Ureter (tissue), 1 donor: ENCODE results near the gene TPRG1. TPM values are rescaled to one million over a fixed set of nuclear protein-coding genes. Genes with fewer than 3 reads are reported as not detected.

Source experiments
- DNase-seq: peaks from one replicate; pipeline ENCODE4 v3.0.0-alpha.2; 2020; ENCODE audit warnings: low spot score
- total RNA-seq: library from RNA; stranded (reverse); gene quantifications from one replicate; pipeline ENCODE4 v1.2.4, GENCODE V29; 2023
- donor health status: DM: yes; HTN: yes; CAD: no.

Gene TPRG1
- total RNA-seq, 1 donor from 2014 or later = 6.2 TPM

DNA sequence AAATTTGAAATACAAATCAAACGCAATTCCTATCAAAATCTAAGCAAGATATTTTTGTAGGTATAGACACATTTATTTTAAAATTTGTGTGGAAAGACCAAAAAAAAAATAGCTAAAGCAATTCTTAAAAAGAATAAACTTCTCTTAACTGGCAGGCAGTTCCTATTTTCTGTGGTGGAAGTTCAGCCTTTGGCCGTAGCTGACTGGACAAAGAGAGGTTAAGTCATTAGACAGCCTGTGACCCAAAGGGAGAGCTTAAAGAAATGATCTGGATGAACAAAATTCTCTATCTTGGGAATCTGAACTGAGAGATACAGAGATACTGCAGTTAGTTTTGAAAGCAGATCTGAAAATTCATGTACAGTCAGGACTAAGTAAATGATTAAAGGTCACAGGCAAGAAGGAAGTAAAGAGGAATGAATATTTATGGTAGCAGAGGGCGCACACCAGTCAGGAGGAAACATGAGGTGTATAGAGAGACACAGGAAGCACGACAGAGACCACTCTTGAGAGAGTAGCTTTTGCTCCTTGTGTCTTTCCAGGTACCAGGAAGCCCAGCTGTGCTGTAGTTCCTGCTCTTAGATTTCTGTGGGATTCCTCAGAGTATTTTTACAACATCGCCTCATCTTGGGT lies 57.5 kb downstream of the TPRG1 start:
- DNase-seq = no peak

DNA sequence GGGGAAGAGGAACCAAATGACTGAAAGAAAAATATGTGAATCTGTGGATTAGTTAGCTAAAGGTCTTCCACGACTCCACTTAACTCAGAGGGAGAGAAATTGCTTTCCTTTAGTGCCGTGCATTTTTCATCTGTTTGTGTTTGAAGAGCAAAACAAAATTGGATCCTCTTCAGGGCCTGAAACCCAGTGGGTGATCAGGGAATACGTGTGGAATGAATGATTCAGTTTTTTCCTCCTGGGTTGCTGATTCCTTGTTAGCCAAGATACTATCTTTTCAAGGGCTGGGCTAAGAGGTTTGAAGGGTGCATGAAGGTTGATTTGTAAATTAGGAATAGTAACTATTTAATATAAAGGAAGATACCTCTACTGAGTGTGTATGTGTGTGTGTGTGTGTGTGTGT lies 61.0 kb downstream of the TPRG1 start:
- DNase-seq = no peak

DNA sequence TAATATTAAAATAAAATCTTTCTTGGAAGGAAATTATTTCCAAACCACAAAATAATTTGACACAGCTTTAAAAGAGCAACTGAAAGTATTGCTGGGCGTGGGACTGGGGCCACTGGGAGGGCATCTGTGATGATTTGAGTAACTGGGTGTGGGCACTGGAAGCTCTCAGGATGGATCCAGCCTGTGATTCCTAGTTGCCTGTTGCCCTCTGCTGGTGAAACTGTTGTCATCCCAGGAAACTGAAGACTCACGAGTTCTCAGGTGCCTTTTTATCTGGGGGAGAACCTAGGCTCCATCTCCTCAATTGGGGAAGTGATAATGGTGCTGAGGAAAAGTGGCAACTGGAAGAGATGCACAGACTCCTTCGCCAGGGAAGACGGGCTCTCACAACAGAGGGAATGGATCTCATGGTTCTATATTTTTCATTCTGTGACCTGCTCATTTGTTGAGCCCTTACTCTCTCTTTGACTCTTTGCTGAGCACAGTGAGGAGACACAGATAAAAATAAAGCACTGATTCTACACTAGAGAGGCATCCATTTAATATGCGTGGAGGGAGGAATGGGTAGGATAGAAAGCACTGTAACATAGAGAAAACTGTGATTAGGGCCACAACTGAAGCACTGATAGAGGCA lies 61.6 kb downstream of the TPRG1 start:
- DNase-seq = peak; percentile 69

DNA sequence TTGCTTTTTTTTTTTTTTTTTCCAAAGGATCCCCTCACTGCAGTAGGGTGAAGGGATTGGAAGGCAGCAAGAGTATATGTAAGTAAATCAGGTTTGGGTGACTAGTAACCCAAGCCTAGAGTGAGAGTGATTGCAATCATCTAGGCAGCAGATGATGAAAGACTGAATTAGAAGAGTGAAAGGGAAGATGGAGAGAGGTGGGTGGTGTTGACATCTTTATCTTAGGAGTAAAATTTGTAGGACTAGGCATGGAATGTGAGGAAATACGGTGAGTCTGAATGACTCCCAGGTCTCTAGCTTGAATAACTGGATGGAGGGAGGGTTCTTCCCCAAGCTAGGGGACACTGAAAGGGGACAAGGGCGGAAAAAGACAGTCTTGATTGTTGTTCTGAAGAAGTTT lies 63.4 kb downstream of the TPRG1 start:
- no peak for DNase-seq

GRCh38 chr3:189236352-189236751 lies 64.6 kb downstream of the TPRG1 start:
- DNase-seq = no peak

DNA sequence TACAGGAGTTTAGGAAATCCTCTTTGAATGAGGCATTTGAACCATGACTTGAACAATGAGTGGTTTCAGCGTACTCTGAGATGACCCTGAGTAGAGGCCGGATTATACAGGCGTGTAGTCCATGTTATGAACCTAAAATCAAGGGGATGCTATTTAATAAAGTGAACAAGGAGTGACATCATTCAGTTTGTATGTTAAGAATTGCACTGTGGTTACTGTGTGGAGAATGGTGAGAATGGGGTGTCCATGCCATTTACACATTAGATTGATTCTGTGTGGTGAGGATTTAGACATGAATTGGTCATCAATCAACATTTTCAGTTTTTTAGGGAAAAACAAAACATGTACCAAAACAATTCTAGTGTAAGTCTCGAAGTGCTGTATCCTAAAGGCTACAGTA lies 65.8 kb downstream of the TPRG1 start:
- DNase-seq = no peak

- DNase-seq = no peak
Observed at GRCh38 chr3:189238071-189238470, 66.3 kb downstream of the TPRG1 start.

GRCh38 chr3:189239616-189240015 lies 67.8 kb downstream of the TPRG1 start:
- no peak for DNase-seq

GRCh38 chr3:189249987-189250386 lies 78.2 kb downstream of the TPRG1 start:
- no peak for DNase-seq

GRCh38 chr3:189258261-189258660 lies 86.5 kb downstream of the TPRG1 start:
- no peak for DNase-seq

- DNase-seq = peak; percentile 43
Observed at GRCh38 chr3:189260556-189261493, 89.1 kb downstream of the TPRG1 start.

DNA sequence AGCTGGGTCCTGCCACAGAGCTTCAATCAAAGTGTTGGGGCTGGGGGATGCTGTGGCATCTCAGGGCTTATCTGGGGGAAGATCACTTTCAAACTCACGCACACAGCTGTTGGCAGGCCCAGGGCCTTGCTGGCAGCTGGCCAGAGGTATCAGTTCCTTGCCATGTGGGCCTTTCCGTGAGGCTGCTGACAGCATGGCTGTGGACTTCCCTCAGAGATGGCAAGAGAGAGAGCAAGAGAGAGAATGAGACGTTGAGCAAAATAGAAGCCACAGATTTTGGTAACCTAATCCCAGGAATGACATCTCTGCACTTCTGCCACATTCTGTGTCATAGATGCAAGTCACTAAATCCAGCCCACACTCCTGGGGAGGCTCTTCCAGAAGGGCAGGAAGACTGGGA lies 91.0 kb downstream of the TPRG1 start:
- DNase-seq = no peak

DNA sequence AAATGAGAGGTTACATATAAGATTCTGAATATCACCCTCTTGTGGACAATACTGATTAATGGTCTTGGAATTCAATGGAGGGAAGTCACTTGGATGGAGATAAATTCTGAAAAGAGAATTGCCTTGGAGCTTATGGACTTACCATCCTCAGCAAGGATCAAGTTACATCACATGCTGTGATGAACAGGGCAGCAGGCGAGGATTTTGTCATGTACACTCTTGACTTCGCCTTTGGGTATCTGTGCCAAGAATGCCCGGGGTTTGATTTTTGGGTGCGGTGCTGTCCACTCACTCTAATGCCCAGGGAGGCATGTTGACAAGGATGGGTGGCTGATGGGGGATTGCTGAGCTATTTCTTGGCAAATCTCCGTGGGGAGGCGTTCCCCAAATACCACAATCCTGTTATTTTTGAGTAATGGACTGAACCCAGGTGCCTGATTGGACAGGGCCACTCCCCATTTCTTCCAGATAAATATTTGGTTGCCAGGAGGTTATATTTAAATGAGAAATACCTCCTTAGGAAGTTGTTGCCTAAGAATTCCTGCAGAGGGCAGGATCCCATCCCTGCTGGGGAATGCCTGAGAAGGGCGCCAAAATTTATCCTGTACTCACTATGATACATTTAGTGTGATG lies 96.3 kb downstream of the TPRG1 start:
- no peak for DNase-seq

DNA sequence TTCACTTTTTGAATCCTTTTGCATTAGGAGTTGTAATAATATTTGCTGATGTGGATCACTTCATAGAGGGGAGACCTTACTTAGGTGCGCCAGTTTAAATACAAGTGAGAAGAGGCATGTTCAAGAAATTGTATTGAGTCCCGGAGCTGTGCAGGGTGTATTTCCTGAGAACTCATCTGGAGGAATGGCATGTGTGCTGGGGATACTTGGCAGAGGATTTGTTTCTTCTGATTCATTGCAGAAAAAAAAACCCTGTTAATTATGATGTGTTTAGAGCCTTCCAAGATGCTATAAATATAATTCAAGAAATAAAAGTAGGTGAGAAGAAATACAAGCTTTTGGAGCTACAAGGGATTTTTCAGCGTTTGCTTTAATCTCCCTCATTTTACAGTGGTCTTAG lies 97.6 kb downstream of the TPRG1 start:
- no peak for DNase-seq

GRCh38 chr3:189270248-189270832 lies 98.6 kb downstream of the TPRG1 start:
- peak; percentile 69 for DNase-seq

DNA sequence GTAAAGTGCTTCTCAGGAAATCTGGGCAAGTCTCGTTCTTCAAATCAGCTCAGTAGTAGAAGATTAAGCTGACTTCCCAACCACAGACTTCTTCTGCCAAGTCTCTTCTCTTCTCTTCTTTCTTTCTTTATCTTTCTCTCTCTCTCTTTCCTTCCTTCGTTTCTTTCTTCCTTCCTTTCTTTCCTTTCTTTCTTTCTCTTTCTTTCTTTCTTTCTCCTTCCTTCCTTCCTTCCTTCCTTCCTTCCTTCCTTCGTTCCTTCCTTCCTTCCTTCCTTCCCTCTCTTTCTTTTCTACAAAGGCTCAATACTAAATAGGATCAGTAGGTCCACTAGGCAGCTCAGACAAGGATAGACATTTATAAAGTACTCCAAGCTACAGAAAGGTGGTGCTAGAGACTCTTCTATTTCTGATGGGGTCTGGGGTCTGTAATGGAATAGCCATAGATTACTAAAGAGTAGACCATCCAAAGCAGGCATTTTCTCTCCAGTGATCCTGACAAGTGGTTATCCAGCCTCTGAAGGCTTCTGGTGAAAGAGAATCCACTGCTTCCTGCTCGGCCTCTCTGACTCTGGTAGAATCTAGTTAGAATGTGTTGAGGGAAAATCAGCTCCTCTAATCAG lies 100.8 kb downstream of the TPRG1 start:
- DNase-seq = no peak

DNA sequence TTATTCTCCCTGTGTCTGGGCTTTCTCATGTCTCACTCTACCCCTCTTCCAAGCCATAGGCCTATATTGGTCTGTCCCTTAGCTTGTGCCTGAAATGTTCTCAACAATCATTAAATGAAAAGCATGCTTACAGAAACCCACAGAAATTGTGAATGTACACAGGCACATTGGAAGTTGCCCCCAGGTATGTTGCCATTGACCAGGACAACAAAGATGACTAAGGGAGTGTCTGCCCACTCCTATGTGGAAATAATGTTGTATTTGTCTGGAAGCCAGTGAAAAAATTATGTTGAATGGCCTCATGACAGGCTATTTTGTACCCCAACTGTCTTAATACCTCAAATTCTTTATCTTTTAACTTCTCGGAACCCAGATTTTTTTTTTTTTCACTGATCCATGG lies 102.0 kb downstream of the TPRG1 start:
- no peak for DNase-seq

DNA sequence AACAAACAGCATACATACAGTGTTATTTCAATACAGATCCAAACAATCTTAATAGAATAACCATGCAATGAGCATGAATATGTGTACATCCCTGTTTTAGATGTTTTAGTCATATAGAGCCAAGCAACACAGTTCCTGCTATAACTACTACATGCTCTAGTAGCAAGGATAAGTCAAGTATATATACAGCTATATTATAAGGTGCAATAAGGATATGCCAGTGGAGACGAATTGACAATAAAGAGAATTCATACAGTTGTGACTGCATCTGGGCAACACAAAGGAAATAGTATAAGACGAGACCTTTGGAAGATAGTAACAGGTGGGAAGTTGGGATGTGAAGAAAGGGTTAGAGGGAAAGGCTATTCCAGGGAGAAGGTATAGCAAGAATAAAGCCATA lies 103.4 kb downstream of the TPRG1 start:
- DNase-seq = no peak

DNA sequence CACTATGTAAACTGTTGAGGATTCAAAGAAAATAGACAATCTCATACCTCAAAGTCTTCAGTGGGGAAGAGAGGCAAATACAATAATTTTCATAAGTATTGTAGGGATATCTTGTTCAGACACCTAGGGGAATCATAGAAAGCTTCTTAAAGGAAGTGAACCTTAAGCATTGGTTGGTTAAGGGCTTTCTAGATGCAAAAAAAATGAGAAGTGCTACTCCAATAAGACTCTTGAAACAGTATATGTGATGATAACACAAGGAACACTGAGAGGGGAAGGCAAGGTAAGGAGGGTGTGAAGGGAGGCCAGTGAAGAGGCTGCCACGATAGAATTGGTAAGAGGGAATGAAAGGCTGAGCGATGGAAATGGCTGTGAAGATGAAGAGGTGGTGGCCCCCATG lies 104.1 kb downstream of the TPRG1 start:
- no peak for DNase-seq

DNA sequence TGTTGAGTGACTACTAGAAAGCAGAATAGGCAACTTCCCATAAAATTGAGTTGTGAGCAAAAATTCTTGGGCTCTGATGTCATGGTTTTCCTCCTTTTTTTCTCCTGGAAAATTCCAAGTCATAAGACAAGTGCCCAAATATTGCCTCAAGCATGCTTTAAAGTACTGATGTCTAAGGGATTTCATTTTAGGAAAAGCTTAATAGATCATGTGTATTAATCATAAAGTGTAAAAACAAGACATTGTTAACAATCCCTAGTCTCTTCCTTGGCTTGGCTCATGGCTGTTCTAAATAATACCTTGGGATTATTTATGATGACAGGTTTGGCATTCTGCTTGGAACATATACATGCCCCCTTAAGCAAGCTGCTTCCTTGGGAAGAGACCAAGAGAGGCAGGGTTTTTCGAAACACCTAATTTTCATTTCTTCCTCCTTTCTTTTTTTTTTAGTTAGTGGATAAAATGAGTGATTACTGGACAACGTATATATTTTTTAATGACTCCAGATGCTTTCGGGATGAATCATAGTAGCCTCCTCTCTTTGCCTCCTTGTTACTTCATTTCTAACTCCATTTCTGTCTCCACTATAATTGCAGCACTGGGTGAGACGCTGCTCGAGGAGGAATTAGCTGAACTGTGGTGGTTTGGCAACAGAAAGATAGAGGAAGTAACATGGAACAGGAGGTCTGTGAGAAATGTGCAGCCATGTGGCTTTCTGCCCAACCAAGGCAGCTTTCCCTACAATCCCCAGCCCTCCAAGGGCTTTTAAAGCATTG lies 104.9 kb downstream of the TPRG1 start:
- DNase-seq = no peak

GRCh38 chr3:189277711-189278110 lies 105.9 kb downstream of the TPRG1 start:
- DNase-seq = no peak
